ENCODE results near the gene GPR156. TPM values are rescaled to one million over a fixed set of nuclear protein-coding genes. Genes with fewer than 3 reads are reported as not detected.
"Not testable (repeated sequence)": the region's sequence is repeated elsewhere in the genome, so short reads cannot be mapped to it uniquely, and the experiment has no call there.

GPR156 gene
- total RNA-seq, result 1 to 10 TPM in 1 of 2 donors, under 1 TPM in 1; 0.71 to 3.1 TPM
- long read RNA-seq, donor 1, result 0 reads
- long read RNA-seq, donor 2, partial matches to known transcripts, result 0 of 1 reads
- long read RNA-seq, donor 2, other reads (novel, unspliced or antisense), result 1 of 1 reads

- intact Hi-C loops (cut with DNase I), result no loop called here
- DNase-seq (ENCODE audit: low spot score), result no peak
Measured at GRCh38 chr3:120284747-120285507, at the start of gene GPR156. Gene GPR156, minus strand, starts transcription at chr3:120285222. Its CDS starts 41,124 bp downstream, at chr3:120244098.

- DNase-seq (ENCODE audit: low spot score), result no peak
- intact Hi-C loops (cut with DNase I), result no loop called here
Measured at GRCh38 chr3:120332646-120333045, 47.6 kb upstream of the GPR156 start.

GRCh38 chr3:120331076-120331475, 46.1 kb upstream of the GPR156 start:
- DNase-seq (ENCODE audit: low spot score), result no peak

GRCh38 chr3:120326784-120327183, 41.8 kb upstream of the GPR156 start:
- no peak for DNase-seq (ENCODE audit: low spot score)
- intact Hi-C loops (cut with DNase I), result no loop called here

More at GRCh38 chr3:120331076-120331475, 46.1 kb upstream of the GPR156 start:
- intact Hi-C loops (cut with DNase I), result no loop called here

GRCh38 chr3:120324190-120324589, 39.2 kb upstream of the GPR156 start:
- no peak for DNase-seq (ENCODE audit: low spot score)
- intact Hi-C loops (cut with DNase I), result no loop called here

- intact Hi-C loops (cut with DNase I); DNase-seq (ENCODE audit: low spot score): not testable (repeated sequence)
Measured at GRCh38 chr3:120323761-120324160, 38.7 kb upstream of the GPR156 start.

- intact Hi-C loops (cut with DNase I), result no loop called here
- DNase-seq (ENCODE audit: low spot score), result no peak
Measured at GRCh38 chr3:120311863-120312794, 27.1 kb upstream of the GPR156 start.

- intact Hi-C loops (cut with DNase I), result no loop called here
- DNase-seq (ENCODE audit: low spot score), result peak; percentile 80
Measured at GRCh38 chr3:120306519-120307455, 21.8 kb upstream of the GPR156 start.

- intact Hi-C loops (cut with DNase I), result no loop called here
- no peak for DNase-seq (ENCODE audit: low spot score)
Measured at GRCh38 chr3:120304616-120305015, 19.6 kb upstream of the GPR156 start.

- intact Hi-C loops (cut with DNase I), result no loop called here
- DNase-seq (ENCODE audit: low spot score), result peak; percentile 73
Measured at GRCh38 chr3:120302361-120302760, 17.3 kb upstream of the GPR156 start.

GRCh38 chr3:120300971-120301370, 15.9 kb upstream of the GPR156 start:
- intact Hi-C loops (cut with DNase I), result no loop called here
- no peak for DNase-seq (ENCODE audit: low spot score)

GRCh38 chr3:120299403-120299802, 14.4 kb upstream of the GPR156 start:
- no peak for DNase-seq (ENCODE audit: low spot score)
- intact Hi-C loops (cut with DNase I), result loop anchor here in 1 of 2 donors (5.0 kb wide), 1 partner anchor 322 kb away; no protein-coding TSS in a partner anchor

GRCh38 chr3:120298996-120299395, 14.0 kb upstream of the GPR156 start:
- DNase-seq (ENCODE audit: low spot score), result no peak
- intact Hi-C loops (cut with DNase I), result loop anchor here in 1 of 2 donors (5.0 kb wide), 1 partner anchor 322 kb away; no protein-coding TSS in a partner anchor

- DNase-seq (ENCODE audit: low spot score); intact Hi-C loops (cut with DNase I): not testable (repeated sequence)
Measured at GRCh38 chr3:120291552-120291951, 6.5 kb upstream of the GPR156 start.

GRCh38 chr3:120289636-120290035, 4.6 kb upstream of the GPR156 start:
- no peak for DNase-seq (ENCODE audit: low spot score)
- intact Hi-C loops (cut with DNase I), result no loop called here

- no peak for DNase-seq (ENCODE audit: low spot score)
- intact Hi-C loops (cut with DNase I), result no loop called here
Measured at GRCh38 chr3:120286465-120286864, 1.4 kb upstream of the GPR156 start.

GRCh38 chr3:120285508-120285841, 453 bp upstream of the GPR156 start:
- intact Hi-C loops (cut with DNase I), result no loop called here
- no peak for DNase-seq (ENCODE audit: low spot score)

- intact Hi-C loops (cut with DNase I), result no loop called here
- no peak for DNase-seq (ENCODE audit: low spot score)
Measured at GRCh38 chr3:120281261-120281660, 3.8 kb downstream of the GPR156 start.

GRCh38 chr3:120280566-120280965, 4.5 kb downstream of the GPR156 start:
- DNase-seq (ENCODE audit: low spot score), result no peak
- intact Hi-C loops (cut with DNase I), result no loop called here
